ENCODE data around the gene MT1H. TPM values are rescaled to one million over a fixed set of nuclear protein-coding genes. Genes with fewer than 3 reads are reported as not detected.
A peak's percentile ranks its signal among the peaks of the same experiment; 100 is the strongest.

MT1H gene
- total RNA-seq, 1 donor from 2014 or later: not detected

- peaks cover 35% of the 10 kb centered on the region for H3K4me1 ChIP-seq
- no peaks in the 10 kb centered on the region for H3K36me3 ChIP-seq
- peaks cover 84% of the 10 kb centered on the region for H3K27me3 ChIP-seq (ENCODE audit: low read depth)
- H3K4me3 ChIP-seq: no peak overlapping the region
- no peaks in the 10 kb centered on the region for H3K9me3 ChIP-seq (replicated peaks)
- TF ChIP-seq CTCF (IDR thresholded peaks at IDR 0.05; ENCODE audit: borderline replicate concordance): no peak
- no peak for DNase-seq
- intact Hi-C loops (cut with micrococcal nuclease): no loop called here
- no peak overlapping the region for H3K27ac ChIP-seq (replicated peaks)
These were observed 29.5 kb upstream of the MT1H start for GRCh38 chr16:56640076-56640475.

GRCh38 chr16:56641166-56641565 is 28.4 kb upstream of the MT1H start:
- no peak overlapping the region for H3K4me3 ChIP-seq
- peaks cover 29% of the 10 kb centered on the region for H3K4me1 ChIP-seq
- no peak overlapping the region for H3K27ac ChIP-seq (replicated peaks)
- intact Hi-C loops (cut with micrococcal nuclease): no loop called here
- TF ChIP-seq CTCF (IDR thresholded peaks at IDR 0.05; ENCODE audit: borderline replicate concordance): no peak
- no peak for DNase-seq
- no peaks in the 10 kb centered on the region for H3K9me3 ChIP-seq (replicated peaks)
- no peaks in the 10 kb centered on the region for H3K36me3 ChIP-seq
- peaks cover 84% of the 10 kb centered on the region for H3K27me3 ChIP-seq (ENCODE audit: low read depth)

GRCh38 chr16:56643080-56643778 is 26.4 kb upstream of the MT1H start:
- TF ChIP-seq CTCF (IDR thresholded peaks at IDR 0.05; ENCODE audit: borderline replicate concordance): peak; percentile 54
- H3K36me3 ChIP-seq: no peaks in the 10 kb centered on the region
- peak overlapping the region; percentile 60 for H3K4me3 ChIP-seq
- H3K9me3 ChIP-seq (replicated peaks): no peaks in the 10 kb centered on the region
- H3K27ac ChIP-seq (replicated peaks): peak overlapping the region; percentile 33
- peak; percentile 66 for DNase-seq
- H3K4me1 ChIP-seq: peaks cover 23% of the 10 kb centered on the region
- H3K27me3 ChIP-seq (ENCODE audit: low read depth): peaks cover 86% of the 10 kb centered on the region
- intact Hi-C loops (cut with micrococcal nuclease): no loop called here

- Histone ChIP-seq H3K4me1 (peaks cover 17% of the 10 kb centered on the region), H3K27ac (replicated peaks) (no peak overlapping the region), H3K4me3 (peak overlapping the region; percentile 60), H3K36me3 (no peaks in the 10 kb centered on the region), H3K9me3 (replicated peaks) (no peaks in the 10 kb centered on the region), H3K27me3 (ENCODE audit: low read depth) (peaks cover 86% of the 10 kb centered on the region)
- no peak for DNase-seq
- no peak for TF ChIP-seq CTCF (IDR thresholded peaks at IDR 0.05; ENCODE audit: borderline replicate concordance)
- intact Hi-C loops (cut with micrococcal nuclease): no loop called here
These were observed 25.8 kb upstream of the MT1H start for GRCh38 chr16:56643833-56644232.

GRCh38 chr16:56645311-56645710 is 24.3 kb upstream of the MT1H start:
- Histone ChIP-seq H3K36me3 (no peaks in the 10 kb centered on the region), H3K27ac (replicated peaks) (no peak overlapping the region), H3K9me3 (replicated peaks) (no peaks in the 10 kb centered on the region), H3K4me1 (peaks cover 13% of the 10 kb centered on the region), H3K27me3 (ENCODE audit: low read depth) (peaks cover 85% of the 10 kb centered on the region), H3K4me3 (no peak overlapping the region)
- intact Hi-C loops (cut with micrococcal nuclease): no loop called here
- DNase-seq: no peak
- TF ChIP-seq CTCF (IDR thresholded peaks at IDR 0.05; ENCODE audit: borderline replicate concordance): no peak
